ENCODE results near the gene RNF138.

The RNF138 gene

DNA sequence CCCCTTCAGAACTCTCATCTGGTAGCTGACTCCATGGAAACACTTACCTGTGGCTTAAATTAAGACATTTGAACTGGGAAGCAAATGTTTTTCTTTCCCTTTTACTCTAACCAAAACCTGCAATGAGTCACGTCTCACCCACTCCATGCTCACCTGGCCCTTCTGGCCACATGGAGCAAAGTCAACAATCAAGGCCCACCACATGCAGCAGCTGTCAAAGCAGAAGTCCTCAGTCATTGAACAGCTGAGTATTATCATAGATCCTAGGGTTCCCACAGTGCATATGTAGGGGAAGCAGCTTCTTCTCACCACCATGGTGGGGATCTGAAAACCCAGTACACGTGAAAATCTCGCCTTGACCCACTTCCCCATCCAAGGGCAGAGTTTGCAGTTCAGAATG, 85.9 kb downstream of the RNF138 start:
- peak; percentile 89 for DNase-seq

Measured in NCI-H510A (cell line).